ENCODE measurements around the gene SYNJ1.
"Not testable (repeated sequence)": the region's sequence is repeated elsewhere in the genome, so short reads cannot be mapped to it uniquely, and the experiment has no call there.

The SYNJ1 gene

GRCh38 chr21:32739946-32740345 lies 12.1 kb upstream of the SYNJ1 start:
- no peaks in the 10 kb centered on the region for H3K9me3 ChIP-seq (ENCODE audit: severe bottlenecking)
- H3K27ac ChIP-seq (ENCODE audit: poor library complexity, severe bottlenecking), result no peak overlapping the region
- H3K4me1 ChIP-seq (ENCODE audit: insufficient read depth, poor library complexity, severe bottlenecking), result no peaks in the 10 kb centered on the region
- H3K4me3 ChIP-seq (ENCODE audit: severe bottlenecking), result no peak overlapping the region
- ATAC-seq (ENCODE audit: low read depth), result no peak
- TF ChIP-seq CTCF (IDR thresholded peaks at IDR 0.05; ENCODE audit: poor library complexity, severe bottlenecking), result no peak
- no peak for DNase-seq (ENCODE audit: low spot score)
- H3K36me3 ChIP-seq (ENCODE audit: low read depth), result peaks cover 97% of the 10 kb centered on the region
- no peaks in the 10 kb centered on the region for H3K27me3 ChIP-seq (ENCODE audit: insufficient read depth, poor library complexity, severe bottlenecking)

GRCh38 chr21:32736083-32736482 lies 8.3 kb upstream of the SYNJ1 start:
- H3K27ac ChIP-seq (ENCODE audit: poor library complexity, severe bottlenecking); H3K4me1 ChIP-seq (ENCODE audit: insufficient read depth, poor library complexity, severe bottlenecking); ATAC-seq (ENCODE audit: low read depth); H3K4me3 ChIP-seq (ENCODE audit: severe bottlenecking); H3K9me3 ChIP-seq (ENCODE audit: severe bottlenecking); DNase-seq (ENCODE audit: low spot score); H3K27me3 ChIP-seq (ENCODE audit: insufficient read depth, poor library complexity, severe bottlenecking): not testable (repeated sequence)
- peaks cover 80% of the 10 kb centered on the region for H3K36me3 ChIP-seq (ENCODE audit: low read depth)

GRCh38 chr21:32735524-32735923 lies 7.7 kb upstream of the SYNJ1 start:
- no peak for ATAC-seq (ENCODE audit: low read depth)
- DNase-seq (ENCODE audit: low spot score), result no peak
- no peak overlapping the region for H3K4me3 ChIP-seq (ENCODE audit: severe bottlenecking)
- TF ChIP-seq CTCF (IDR thresholded peaks at IDR 0.05; ENCODE audit: poor library complexity, severe bottlenecking), result no peak
- H3K27ac ChIP-seq (ENCODE audit: poor library complexity, severe bottlenecking), result no peak overlapping the region
- no peaks in the 10 kb centered on the region for H3K4me1 ChIP-seq (ENCODE audit: insufficient read depth, poor library complexity, severe bottlenecking)
- H3K9me3 ChIP-seq (ENCODE audit: severe bottlenecking), result no peaks in the 10 kb centered on the region
- H3K27me3 ChIP-seq (ENCODE audit: insufficient read depth, poor library complexity, severe bottlenecking), result no peaks in the 10 kb centered on the region
- peaks cover 74% of the 10 kb centered on the region for H3K36me3 ChIP-seq (ENCODE audit: low read depth)

- Histone ChIP-seq H3K27ac (ENCODE audit: poor library complexity, severe bottlenecking) (no peak overlapping the region), H3K27me3 (ENCODE audit: insufficient read depth, poor library complexity, severe bottlenecking) (no peaks in the 10 kb centered on the region), H3K4me3 (ENCODE audit: severe bottlenecking) (no peak overlapping the region), H3K4me1 (ENCODE audit: insufficient read depth, poor library complexity, severe bottlenecking) (no peaks in the 10 kb centered on the region), H3K36me3 (ENCODE audit: low read depth) (peaks cover 63% of the 10 kb centered on the region), H3K9me3 (ENCODE audit: severe bottlenecking) (no peaks in the 10 kb centered on the region)
- TF ChIP-seq CTCF (IDR thresholded peaks at IDR 0.05; ENCODE audit: poor library complexity, severe bottlenecking), result no peak
- DNase-seq (ENCODE audit: low spot score) (no peak), ATAC-seq (ENCODE audit: low read depth) (no peak)
Measured at GRCh38 chr21:32733990-32734613, 6.3 kb upstream of the SYNJ1 start.

- ATAC-seq (ENCODE audit: low read depth) (no peak), DNase-seq (ENCODE audit: low spot score) (no peak)
- Histone ChIP-seq H3K4me3 (ENCODE audit: severe bottlenecking) (no peak overlapping the region), H3K27ac (ENCODE audit: poor library complexity, severe bottlenecking) (no peak overlapping the region), H3K36me3 (ENCODE audit: low read depth) (peaks cover 55% of the 10 kb centered on the region), H3K27me3 (ENCODE audit: insufficient read depth, poor library complexity, severe bottlenecking) (no peaks in the 10 kb centered on the region), H3K4me1 (ENCODE audit: insufficient read depth, poor library complexity, severe bottlenecking) (no peaks in the 10 kb centered on the region), H3K9me3 (ENCODE audit: severe bottlenecking) (no peaks in the 10 kb centered on the region)
- no peak for TF ChIP-seq CTCF (IDR thresholded peaks at IDR 0.05; ENCODE audit: poor library complexity, severe bottlenecking)
Measured at GRCh38 chr21:32733356-32733755, 5.5 kb upstream of the SYNJ1 start.

All from RWPE2 (cell line).